Mesendoderm (in vitro differentiated cells): Measurements from ENCODE around the gene TGFBR1.

Experiments
- DNase-seq: peaks from one replicate; pipeline ENCODE4 v3.0.0; 2013
- H2AK5ac ChIP-seq: 2 replicates; pipeline ENCODE4 v1.6.1; 2013; ENCODE audit warnings: low read length, inconsistent platforms
- H2BK120ac ChIP-seq: 2 replicates; pipeline ENCODE4 v1.6.1; 2013; ENCODE audit warnings: low read depth, mild to moderate bottlenecking, low read length, moderate library complexity, mixed read lengths
- H2BK15ac ChIP-seq: replicated peaks from 2 replicates; pipeline ENCODE4 v1.6.1; 2013; ENCODE audit warnings: low read depth, mild to moderate bottlenecking, moderate library complexity
- H2BK5ac ChIP-seq: 2 replicates; pipeline ENCODE4 v1.6.1; 2013; ENCODE audit warnings: low read length, inconsistent platforms
- H3K18ac ChIP-seq: 2 replicates; pipeline ENCODE4 v1.6.1; 2013; ENCODE audit warnings: mild to moderate bottlenecking, low read length, mixed read lengths
- H3K23ac ChIP-seq: one replicate; pipeline ENCODE4 v1.6.1; 2013; ENCODE audit warnings: low read length
- H3K27ac ChIP-seq: 2 replicates; pipeline ENCODE4 v1.5.1; 2013; ENCODE audit warnings: low read depth, mild to moderate bottlenecking, inconsistent platforms, low read length, moderate library complexity
- H3K27me3 ChIP-seq: 2 replicates; pipeline ENCODE4 v1.6.1; 2013; ENCODE audit warnings: low read length, control low read depth, mild to moderate bottlenecking, inconsistent platforms; ENCODE audit not compliant: insufficient read depth, poor library complexity
- H3K36me3 ChIP-seq: 2 replicates; pipeline ENCODE4 v1.6.1; 2013; ENCODE audit warnings: low read length, inconsistent platforms; ENCODE audit not compliant: control insufficient read depth, insufficient read depth
- H3K4ac ChIP-seq: one replicate; pipeline ENCODE4 v1.6.1; 2013; ENCODE audit warnings: low read depth, mild to moderate bottlenecking, low read length, moderate library complexity
- H3K4me1 ChIP-seq: 2 replicates; pipeline ENCODE4 v1.6.1; 2013; ENCODE audit warnings: low read depth, low read length, inconsistent platforms; ENCODE audit not compliant: control insufficient read depth
- H3K4me2 ChIP-seq: 2 replicates; pipeline ENCODE4 v1.6.1; 2013; ENCODE audit warnings: low read length
- H3K4me3 ChIP-seq: 2 replicates; pipeline ENCODE4 v1.5.1; 2013; ENCODE audit warnings: mild to moderate bottlenecking, low read length
- H3K56ac ChIP-seq: one replicate; pipeline ENCODE4 v1.6.1; 2013; ENCODE audit warnings: low read length
- H3K79me1 ChIP-seq: 2 replicates; pipeline ENCODE4 v1.6.1; 2013; ENCODE audit warnings: low read length, inconsistent platforms
- H3K79me2 ChIP-seq: 2 replicates; pipeline ENCODE4 v1.6.1; 2013; ENCODE audit warnings: mild to moderate bottlenecking, low read length; ENCODE audit not compliant: control insufficient read depth, insufficient read depth
- H3K9ac ChIP-seq: 2 replicates; pipeline ENCODE4 v1.6.1; 2013; ENCODE audit warnings: low read length, inconsistent platforms
- H4K5ac ChIP-seq: one replicate; pipeline ENCODE4 v1.6.1; 2013; ENCODE audit warnings: low read length
- H4K8ac ChIP-seq: one replicate; pipeline ENCODE4 v1.6.1; 2013; ENCODE audit warnings: low read depth, mild to moderate bottlenecking, control low read depth, low read length, moderate library complexity
- WGBS: extraction: QIAGEN DNeasy Blood & Tissue Kit; methylation state at CpG from one replicate; pipeline ENCODE4 v1.1.7; 2013; ENCODE audit warnings: low lambda C conversion rate, missing lambda C conversion rate; ENCODE audit not compliant: insufficient coverage; ENCODE audit errors: extremely low coverage; 5-methylcytosine and 5-hydroxymethylcytosine counted together

The TGFBR1 gene

GRCh38 chr9:99169982-99170761 is 65.3 kb downstream of the TGFBR1 start:
- Histone ChIP-seq H4K8ac (no peak overlapping the region), H3K4me3 (no peak overlapping the region), H3K4me1 (peaks cover 7% of the 10 kb centered on the region), H3K79me2 (no peaks in the 10 kb centered on the region), H2BK5ac (no peak overlapping the region), H2BK120ac (no peak overlapping the region), H3K27me3 (no peaks in the 10 kb centered on the region), H3K4ac (no peak overlapping the region), H2BK15ac (no peak overlapping the region), H3K27ac (peak overlapping the region; percentile 39), H4K5ac (no peak overlapping the region), H3K56ac (peak overlapping the region; percentile 47), H3K18ac (no peak overlapping the region), H3K9ac (no peak overlapping the region), H2AK5ac (no peak overlapping the region), H3K23ac (no peak overlapping the region), H3K36me3 (no peaks in the 10 kb centered on the region), H3K4me2 (no peak overlapping the region), H3K79me1 (no peaks in the 10 kb centered on the region)
- peak; percentile 71 for DNase-seq
- WGBS: no CpG with 5 or more reads among the region's 10 CpGs

GRCh38 chr9:99171225-99172123 is 66.6 kb downstream of the TGFBR1 start:
- WGBS: no CpG with 5 or more reads among the region's 15 CpGs
- Histone ChIP-seq H3K9ac (no peak overlapping the region), H4K8ac (no peak overlapping the region), H3K4me1 (peaks cover 7% of the 10 kb centered on the region), H3K79me1 (no peaks in the 10 kb centered on the region), H2AK5ac (no peak overlapping the region), H3K56ac (peak overlapping the region; percentile 7), H3K27me3 (no peaks in the 10 kb centered on the region), H3K18ac (no peak overlapping the region), H3K79me2 (no peaks in the 10 kb centered on the region), H3K4ac (no peak overlapping the region), H2BK15ac (no peak overlapping the region), H2BK120ac (no peak overlapping the region), H3K23ac (no peak overlapping the region), H3K36me3 (no peaks in the 10 kb centered on the region), H2BK5ac (no peak overlapping the region), H3K4me2 (no peak overlapping the region), H3K4me3 (no peak overlapping the region), H4K5ac (no peak overlapping the region), H3K27ac (no peak overlapping the region)
- DNase-seq: no peak

GRCh38 chr9:99172124-99173091 is 67.5 kb downstream of the TGFBR1 start:
- Histone ChIP-seq H4K5ac (no peak overlapping the region), H3K9ac (no peak overlapping the region), H3K4ac (no peak overlapping the region), H3K18ac (no peak overlapping the region), H2BK5ac (no peak overlapping the region), H3K4me2 (no peak overlapping the region), H3K4me1 (peaks cover 7% of the 10 kb centered on the region), H3K79me1 (no peaks in the 10 kb centered on the region), H3K27me3 (no peaks in the 10 kb centered on the region), H2BK120ac (no peak overlapping the region), H2AK5ac (no peak overlapping the region), H3K27ac (no peak overlapping the region), H3K23ac (no peak overlapping the region), H3K79me2 (no peaks in the 10 kb centered on the region), H3K56ac (no peak overlapping the region), H4K8ac (no peak overlapping the region), H3K4me3 (no peak overlapping the region), H2BK15ac (no peak overlapping the region), H3K36me3 (no peaks in the 10 kb centered on the region)
- WGBS: no CpG with 5 or more reads among the region's 10 CpGs
- no peak for DNase-seq

- Histone ChIP-seq H2BK15ac (no peak overlapping the region), H3K4me1 (peaks cover 7% of the 10 kb centered on the region), H4K8ac (no peak overlapping the region), H3K79me1 (no peaks in the 10 kb centered on the region), H3K27me3 (no peaks in the 10 kb centered on the region), H2AK5ac (no peak overlapping the region), H3K4ac (no peak overlapping the region), H3K9ac (no peak overlapping the region), H3K23ac (no peak overlapping the region), H3K4me3 (no peak overlapping the region), H3K36me3 (no peaks in the 10 kb centered on the region), H2BK5ac (no peak overlapping the region), H3K56ac (no peak overlapping the region), H4K5ac (no peak overlapping the region), H3K4me2 (no peak overlapping the region), H3K18ac (no peak overlapping the region), H2BK120ac (no peak overlapping the region), H3K27ac (no peak overlapping the region), H3K79me2 (no peaks in the 10 kb centered on the region)
- WGBS: no CpG with 5 or more reads among the region's 10 CpGs
- DNase-seq: no peak
These were observed 68.9 kb downstream of the TGFBR1 start for GRCh38 chr9:99173570-99174504.
